ENCODE results near the gene GMPPA. TPM values are rescaled to one million over a fixed set of nuclear protein-coding genes. Genes with fewer than 3 reads are reported as not detected.

GMPPA gene
- total and polyA plus RNA-seq, 9 of the 15 experiments (the other 6 are each of a cell fraction or from before 2014, with no cell fraction given), result 7.0 to 101 (median 66.7) TPM

- TF ChIP-seq, protein P1, sequence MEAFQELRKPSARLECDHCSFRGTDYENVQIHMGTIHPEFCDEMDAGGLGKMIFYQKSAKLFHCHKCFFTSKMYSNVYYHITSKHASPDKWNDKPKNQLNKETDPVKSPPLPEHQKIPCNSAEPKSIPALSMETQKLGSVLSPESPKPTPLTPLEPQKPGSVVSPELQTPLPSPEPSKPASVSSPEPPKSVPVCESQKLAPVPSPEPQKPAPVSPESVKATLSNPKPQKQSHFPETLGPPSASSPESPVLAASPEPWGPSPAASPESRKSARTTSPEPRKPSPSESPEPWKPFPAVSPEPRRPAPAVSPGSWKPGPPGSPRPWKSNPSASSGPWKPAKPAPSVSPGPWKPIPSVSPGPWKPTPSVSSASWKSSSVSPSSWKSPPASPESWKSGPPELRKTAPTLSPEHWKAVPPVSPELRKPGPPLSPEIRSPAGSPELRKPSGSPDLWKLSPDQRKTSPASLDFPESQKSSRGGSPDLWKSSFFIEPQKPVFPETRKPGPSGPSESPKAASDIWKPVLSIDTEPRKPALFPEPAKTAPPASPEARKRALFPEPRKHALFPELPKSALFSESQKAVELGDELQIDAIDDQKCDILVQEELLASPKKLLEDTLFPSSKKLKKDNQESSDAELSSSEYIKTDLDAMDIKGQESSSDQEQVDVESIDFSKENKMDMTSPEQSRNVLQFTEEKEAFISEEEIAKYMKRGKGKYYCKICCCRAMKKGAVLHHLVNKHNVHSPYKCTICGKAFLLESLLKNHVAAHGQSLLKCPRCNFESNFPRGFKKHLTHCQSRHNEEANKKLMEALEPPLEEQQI (IDR thresholded peaks at IDR 0.05), result no peak
- TF ChIP-seq CHCHD3 (CRISPR knock-in tag; IDR thresholded peaks at IDR 0.05) (no peak), TSC22D4 (tag; IDR thresholded peaks at IDR 0.05) (no peak), CBX5 (IDR thresholded peaks at IDR 0.05; ENCODE audit: borderline replicate concordance, low read depth) (no peak), TAF7 (tag; IDR thresholded peaks at IDR 0.05) (no peak), MCM7 (IDR thresholded peaks at IDR 0.05) (no peak), ZNF699 (CRISPR knock-in tag; IDR thresholded peaks at IDR 0.05; ENCODE audit: insufficient replicate concordance) (no peak), PTRF (tag; IDR thresholded peaks at IDR 0.05) (no peak), XRCC3 (IDR thresholded peaks at IDR 0.05) (no peak), RBM22 (IDR thresholded peaks at IDR 0.05; ENCODE audit: low read depth, low read length, poor library complexity, severe bottlenecking) (no peak), MEF2D (tag; conservative IDR thresholded peaks at IDR 0.05; ENCODE audit: low read depth) (no peak), IFI16 (CRISPR knock-in tag; IDR thresholded peaks at IDR 0.05) (no peak), ZMIZ1 (IDR thresholded peaks at IDR 0.05; ENCODE audit: low read depth in 2 of 2, low read length in 2 of 2) (no peak), SNIP1 (IDR thresholded peaks at IDR 0.05; ENCODE audit: low read depth) (no peak), POLR2A (conservative IDR thresholded peaks at IDR 0.05) (no peak), ZNF124 (CRISPR knock-in tag; IDR thresholded peaks at IDR 0.05) (no peak), ZNF780A (CRISPR knock-in tag; IDR thresholded peaks at IDR 0.05) (no peak), ATF1 (CRISPR knock-in tag; IDR thresholded peaks at IDR 0.05) (no peak), ATF1 (tag; IDR thresholded peaks at IDR 0.05) (no peak), ZNF274 (IDR thresholded peaks at IDR 0.05; ENCODE audit: borderline replicate concordance, low read depth, low read length) (no peak)
- TF ChIP-seq, protein P2, sequence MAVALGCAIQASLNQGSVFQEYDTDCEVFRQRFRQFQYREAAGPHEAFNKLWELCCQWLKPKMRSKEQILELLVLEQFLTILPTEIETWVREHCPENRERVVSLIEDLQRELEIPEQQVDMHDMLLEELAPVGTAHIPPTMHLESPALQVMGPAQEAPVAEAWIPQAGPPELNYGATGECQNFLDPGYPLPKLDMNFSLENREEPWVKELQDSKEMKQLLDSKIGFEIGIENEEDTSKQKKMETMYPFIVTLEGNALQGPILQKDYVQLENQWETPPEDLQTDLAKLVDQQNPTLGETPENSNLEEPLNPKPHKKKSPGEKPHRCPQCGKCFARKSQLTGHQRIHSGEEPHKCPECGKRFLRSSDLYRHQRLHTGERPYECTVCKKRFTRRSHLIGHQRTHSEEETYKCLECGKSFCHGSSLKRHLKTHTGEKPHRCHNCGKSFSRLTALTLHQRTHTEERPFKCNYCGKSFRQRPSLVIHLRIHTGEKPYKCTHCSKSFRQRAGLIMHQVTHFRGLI (CRISPR knock-in tag; IDR thresholded peaks at IDR 0.05), result no peak
- TF ChIP-seq, protein P3, sequence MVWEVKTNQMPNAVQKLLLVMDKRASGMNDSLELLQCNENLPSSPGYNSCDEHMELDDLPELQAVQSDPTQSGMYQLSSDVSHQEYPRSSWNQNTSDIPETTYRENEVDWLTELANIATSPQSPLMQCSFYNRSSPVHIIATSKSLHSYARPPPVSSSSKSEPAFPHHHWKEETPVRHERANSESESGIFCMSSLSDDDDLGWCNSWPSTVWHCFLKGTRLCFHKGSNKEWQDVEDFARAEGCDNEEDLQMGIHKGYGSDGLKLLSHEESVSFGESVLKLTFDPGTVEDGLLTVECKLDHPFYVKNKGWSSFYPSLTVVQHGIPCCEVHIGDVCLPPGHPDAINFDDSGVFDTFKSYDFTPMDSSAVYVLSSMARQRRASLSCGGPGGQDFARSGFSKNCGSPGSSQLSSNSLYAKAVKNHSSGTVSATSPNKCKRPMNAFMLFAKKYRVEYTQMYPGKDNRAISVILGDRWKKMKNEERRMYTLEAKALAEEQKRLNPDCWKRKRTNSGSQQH (CRISPR knock-in tag; IDR thresholded peaks at IDR 0.05), result 0 out of 2 replicates have a peak, but pooled peaks have one; percentile 8
Observed at GRCh38 chr2:219526320-219527075, 27.8 kb downstream of the GMPPA start (continued).

All from K562 (cell line).